Erythroblast (primary cell): Measurements from ENCODE around the gene MELK.

Source experiments
- GATA1 ChIP-seq: IDR thresholded peaks from 2 replicates; pipeline ENCODE4 v1.6.1; 2011; ENCODE audit warnings: low read depth, mild to moderate bottlenecking, control low read depth, low read length, moderate library complexity
- POLR2A ChIP-seq: IDR thresholded peaks from 2 replicates; pipeline ENCODE4 v1.6.1; 2011; ENCODE audit warnings: mild to moderate bottlenecking, low read length

DNA sequence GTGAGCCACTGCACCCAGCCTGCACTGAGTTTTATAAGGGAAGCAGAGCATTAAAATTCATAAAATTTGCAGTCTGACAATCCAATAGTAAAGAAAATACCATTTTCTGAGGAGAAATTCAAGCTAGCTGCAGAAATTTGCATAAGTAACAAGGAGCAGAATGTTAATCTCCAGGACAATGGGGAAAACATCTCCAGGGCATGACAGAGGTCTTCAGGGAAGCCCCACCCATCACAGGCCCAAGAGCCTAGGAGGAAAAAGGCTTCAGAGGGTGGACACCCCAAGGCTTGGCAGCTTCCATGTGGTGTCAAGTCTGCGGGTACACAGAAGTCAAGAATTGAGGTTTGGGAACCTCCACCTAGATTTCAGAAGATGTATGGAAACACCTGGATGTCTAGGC lies 37.6 kb upstream of the MELK start:
- TF ChIP-seq POLR2A (no peak), GATA1 (no peak)
